HG03175 (cell line): Measurements from ENCODE around the gene POU2F3.

ENCODE experiments used
- ATAC-seq: cut with Tn5 transposase; IDR thresholded peaks from one replicate; pipeline ENCODE4 v1.9.1; 2021; ENCODE audit warnings: mild to moderate bottlenecking, moderate library complexity; ENCODE audit not compliant: unreplicated experiment

POU2F3 gene

GRCh38 chr11:120210626-120211521 is 29.1 kb upstream of the POU2F3 start, which contains the start of gene OAF:
TSS of gene OAF (plus strand) at chr11:120211032. CDS start at chr11:120211280, 248 bp downstream.
- ATAC-seq = peak; percentile 82

DNA sequence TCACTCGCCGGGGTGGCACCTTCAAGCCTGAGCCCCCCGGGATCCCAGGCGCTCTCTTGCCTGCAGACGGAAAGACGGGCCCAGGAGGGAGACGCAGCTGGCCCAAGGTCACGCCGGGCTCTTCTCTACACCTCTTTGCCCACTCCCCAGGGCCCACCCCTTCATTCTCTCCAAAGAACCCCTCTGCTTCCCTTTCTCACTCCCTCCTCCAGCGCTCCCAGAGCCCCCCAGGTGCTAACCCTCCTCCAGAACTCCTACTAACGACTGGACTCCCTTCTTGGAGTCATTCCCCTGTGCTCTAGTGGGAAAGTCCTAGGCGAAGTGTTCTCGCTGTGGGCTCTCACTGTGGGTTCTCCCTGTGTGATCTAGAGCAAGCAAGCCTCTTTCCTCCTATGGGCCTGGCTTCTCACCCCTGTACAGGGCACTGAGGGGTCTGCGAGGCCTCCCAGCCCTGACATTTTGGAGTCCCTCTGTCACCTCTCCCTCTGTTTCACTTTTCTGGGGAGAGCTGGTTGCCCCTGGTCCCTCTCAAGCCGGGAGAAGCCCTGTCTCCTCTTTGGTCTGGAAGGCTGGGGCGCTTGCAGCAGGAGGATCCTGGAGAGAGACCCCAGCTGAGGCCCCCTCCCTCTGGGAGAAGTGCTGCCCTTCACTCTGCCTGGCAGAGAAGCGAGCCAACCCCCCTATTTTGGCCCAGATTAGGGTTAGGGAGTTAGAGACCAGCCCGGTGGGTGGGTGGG is 28.2 kb upstream of the POU2F3 start:
- ATAC-seq = peak; percentile 5

GRCh38 chr11:120212259-120212878 is 27.6 kb upstream of the POU2F3 start:
- ATAC-seq = no peak

DNA sequence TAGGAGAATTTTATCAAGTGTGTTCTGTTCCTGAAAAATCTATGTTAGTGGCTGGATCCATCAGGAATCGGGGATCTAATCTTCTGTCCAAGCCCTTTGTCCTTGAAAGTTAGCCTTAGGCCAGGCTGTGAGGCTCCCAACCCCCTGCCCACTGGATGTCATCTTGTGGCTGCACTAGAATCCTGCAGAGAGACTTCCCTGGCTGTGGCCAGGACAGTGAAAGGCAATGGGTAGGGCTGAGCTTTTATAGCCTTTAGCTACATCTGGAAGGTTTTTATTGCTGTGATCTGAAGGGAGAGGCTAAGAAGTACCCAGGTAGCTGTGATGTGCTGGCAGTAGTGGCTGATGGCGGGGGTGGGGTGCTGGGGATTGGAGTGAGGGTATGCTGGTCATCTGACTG is 27.0 kb upstream of the POU2F3 start:
- ATAC-seq = no peak

GRCh38 chr11:120214581-120214980 is 25.4 kb upstream of the POU2F3 start:
- no peak for ATAC-seq

DNA sequence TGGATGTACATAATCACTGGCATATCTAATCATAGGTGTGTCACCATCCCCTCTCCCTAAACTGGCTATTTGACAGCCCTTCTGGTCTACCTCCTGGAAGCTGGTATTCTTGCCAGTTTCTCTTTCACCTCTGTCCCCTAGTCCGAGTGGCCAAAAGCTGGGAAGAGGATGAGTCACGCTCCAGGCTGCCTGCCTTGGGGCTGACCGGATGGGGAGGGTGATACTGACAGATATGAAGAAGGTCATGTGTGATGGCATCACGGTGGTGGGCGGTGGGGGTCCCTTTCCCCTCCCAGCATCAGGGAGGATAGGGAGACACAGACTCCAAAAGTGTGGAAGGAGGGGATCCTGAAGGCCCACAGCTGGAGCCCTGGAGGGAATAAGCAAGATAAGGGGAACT is 24.3 kb upstream of the POU2F3 start:
- no peak for ATAC-seq

- ATAC-seq = no peak
These were observed 23.4 kb upstream of the POU2F3 start for GRCh38 chr11:120216426-120217102.

GRCh38 chr11:120217526-120217925 is 22.4 kb upstream of the POU2F3 start:
- ATAC-seq = no peak

- ATAC-seq = no peak
These were observed 21.8 kb upstream of the POU2F3 start for GRCh38 chr11:120217941-120218694.

- no peak for ATAC-seq
These were observed 21.3 kb upstream of the POU2F3 start for GRCh38 chr11:120218695-120219033.

DNA sequence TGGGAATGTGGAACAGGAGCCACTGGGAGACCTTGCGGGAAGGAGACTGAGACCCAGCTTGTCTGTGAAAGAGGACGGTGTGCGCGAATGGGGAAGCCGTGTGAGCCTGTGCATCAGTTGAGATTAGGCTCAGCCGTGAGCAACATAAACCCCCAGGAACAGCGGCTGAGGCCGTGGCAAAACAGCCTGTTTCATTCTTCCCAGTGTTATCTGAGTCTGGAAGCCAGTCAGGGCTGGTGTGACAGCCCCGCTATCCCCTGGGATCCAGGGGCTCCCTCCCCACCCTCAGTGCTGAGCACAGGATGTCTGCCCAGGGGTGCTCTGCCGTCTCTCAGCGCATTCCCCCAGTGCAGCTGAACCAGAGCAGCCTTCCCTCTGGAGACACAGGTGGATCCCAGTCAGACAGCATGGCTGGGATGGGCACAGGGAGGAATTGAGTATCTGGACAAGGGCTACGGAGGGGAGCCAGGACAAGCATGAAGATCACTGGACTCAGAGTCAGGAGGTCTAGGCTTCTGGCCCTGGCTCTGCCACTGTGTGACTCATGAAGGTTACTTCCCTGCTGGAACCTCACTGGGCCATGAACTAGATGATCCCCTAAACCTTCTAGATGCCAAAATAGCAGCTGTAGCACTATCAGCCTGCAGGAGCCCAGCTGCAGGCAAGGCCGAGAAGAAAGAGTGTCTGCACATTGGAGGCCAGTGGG is 20.6 kb upstream of the POU2F3 start:
- ATAC-seq = no peak

DNA sequence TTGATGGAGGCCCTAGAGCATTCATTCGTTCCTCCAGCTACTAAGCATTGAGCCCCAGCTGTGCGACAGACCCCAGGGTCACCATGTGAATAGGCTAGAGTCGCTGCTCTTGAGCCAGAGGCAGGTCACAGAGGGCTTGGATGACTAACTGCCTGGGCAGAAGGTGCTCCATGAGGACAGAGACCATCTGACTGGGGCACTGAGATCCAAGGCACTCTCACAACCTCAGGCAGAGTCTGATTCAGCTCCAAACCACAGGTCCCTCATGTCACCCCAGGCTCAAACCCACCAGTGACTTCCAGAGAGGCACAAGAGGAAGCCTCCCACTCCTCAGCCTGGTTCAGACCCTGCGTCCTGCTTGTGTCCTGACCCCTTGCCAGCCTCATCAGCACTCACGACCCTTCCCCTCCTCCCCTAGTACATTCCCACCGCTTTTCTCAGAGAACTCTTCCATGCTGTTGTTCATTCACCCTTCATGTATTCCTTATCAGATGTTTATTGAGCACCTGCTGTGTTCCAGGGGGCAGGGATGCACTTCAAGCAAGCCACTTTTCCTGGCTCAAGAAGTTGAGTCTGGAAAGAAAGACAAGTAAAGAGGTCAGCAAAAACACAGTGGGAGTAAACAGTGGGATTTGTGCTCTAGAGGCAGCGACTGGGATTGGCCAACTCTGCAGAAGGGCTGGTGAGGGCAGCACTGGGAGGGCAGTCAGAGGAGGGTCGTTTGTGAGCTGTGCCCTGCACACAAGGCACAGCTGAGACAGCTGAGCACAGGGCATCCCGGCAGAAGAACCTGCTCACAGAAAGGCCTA is 19.8 kb upstream of the POU2F3 start:
- no peak for ATAC-seq

- ATAC-seq = no peak
These were observed 19.2 kb upstream of the POU2F3 start for GRCh38 chr11:120220747-120221037.

GRCh38 chr11:120221115-120221752 is 18.7 kb upstream of the POU2F3 start:
- ATAC-seq = no peak

- no peak for ATAC-seq
These were observed 17.0 kb upstream of the POU2F3 start for GRCh38 chr11:120222916-120223315.

- ATAC-seq = no peak
These were observed 16.1 kb upstream of the POU2F3 start for GRCh38 chr11:120223793-120224192.

DNA sequence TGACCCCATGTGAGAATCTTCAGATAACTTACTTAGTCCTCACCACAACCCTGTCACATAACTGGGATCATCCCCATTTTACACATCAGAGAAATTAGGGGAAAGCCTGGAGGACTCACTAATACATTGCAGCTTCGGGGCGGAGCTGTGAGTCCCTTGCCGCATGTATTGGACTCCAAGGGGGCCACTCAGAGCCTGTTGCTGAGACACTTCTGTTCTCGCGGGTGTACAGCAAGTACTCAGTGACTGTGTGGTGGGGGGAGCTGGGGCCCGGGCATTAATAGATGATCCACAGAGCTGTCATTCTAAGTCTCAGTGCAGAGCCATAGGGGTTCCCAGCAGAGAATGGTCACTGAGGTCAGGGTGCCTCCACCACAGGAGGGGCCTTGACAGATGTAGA is 15.6 kb upstream of the POU2F3 start:
- ATAC-seq = no peak

GRCh38 chr11:120224972-120225909 is 14.7 kb upstream of the POU2F3 start:
- no peak for ATAC-seq
